Subcutaneous abdominal adipose tissue (tissue), 5 donors: ENCODE data around the gene ZNF628.

Experiments
- H3K27ac ChIP-seq: one replicate; pipeline ENCODE4 v1.7.0; 2013; ENCODE audit warnings: low read depth, mild to moderate bottlenecking, inconsistent platforms, low read length, moderate library complexity
- H3K27me3 ChIP-seq, 5 donors: one replicate each; pipeline ENCODE4 v1.7.0; 2013; ENCODE audit warnings: low read length in 5 of 5, inconsistent platforms in 1 of 5; ENCODE audit not compliant: control insufficient read depth in 5 of 5, insufficient read depth in 4 of 5
- H3K36me3 ChIP-seq, 5 donors: one replicate each; pipeline ENCODE4 v1.7.0; 2013; ENCODE audit warnings: low read length in 5 of 5; ENCODE audit not compliant: control insufficient read depth in 5 of 5, insufficient read depth in 5 of 5
- H3K4me1 ChIP-seq, 5 donors: one replicate each; pipeline ENCODE4 v1.7.0; 2013; ENCODE audit warnings: low read length in 5 of 5, mild to moderate bottlenecking in 3 of 5, moderate library complexity in 1 of 5; ENCODE audit not compliant: control insufficient read depth in 5 of 5, insufficient read depth in 5 of 5
- H3K4me3 ChIP-seq, 5 donors: one replicate each; pipeline ENCODE4 v1.7.0; 2013; ENCODE audit warnings: low read length in 5 of 5, low read depth in 1 of 5
- H3K9ac ChIP-seq, 5 donors: one replicate each; pipeline ENCODE4 v1.7.0; 2013; ENCODE audit warnings: low read length in 5 of 5, mild to moderate bottlenecking in 4 of 5, moderate library complexity in 3 of 5
- H3K9me3 ChIP-seq, 5 donors: one replicate each; pipeline ENCODE4 v1.7.0; 2013; ENCODE audit warnings: low read length in 5 of 5; ENCODE audit not compliant: control insufficient read depth in 5 of 5
- donor health status: healthy.
- donor health status: healthy.
- donor health status: healthy.
- donor health status: healthy.
- donor health status: healthy.

The ZNF628 gene

DNA sequence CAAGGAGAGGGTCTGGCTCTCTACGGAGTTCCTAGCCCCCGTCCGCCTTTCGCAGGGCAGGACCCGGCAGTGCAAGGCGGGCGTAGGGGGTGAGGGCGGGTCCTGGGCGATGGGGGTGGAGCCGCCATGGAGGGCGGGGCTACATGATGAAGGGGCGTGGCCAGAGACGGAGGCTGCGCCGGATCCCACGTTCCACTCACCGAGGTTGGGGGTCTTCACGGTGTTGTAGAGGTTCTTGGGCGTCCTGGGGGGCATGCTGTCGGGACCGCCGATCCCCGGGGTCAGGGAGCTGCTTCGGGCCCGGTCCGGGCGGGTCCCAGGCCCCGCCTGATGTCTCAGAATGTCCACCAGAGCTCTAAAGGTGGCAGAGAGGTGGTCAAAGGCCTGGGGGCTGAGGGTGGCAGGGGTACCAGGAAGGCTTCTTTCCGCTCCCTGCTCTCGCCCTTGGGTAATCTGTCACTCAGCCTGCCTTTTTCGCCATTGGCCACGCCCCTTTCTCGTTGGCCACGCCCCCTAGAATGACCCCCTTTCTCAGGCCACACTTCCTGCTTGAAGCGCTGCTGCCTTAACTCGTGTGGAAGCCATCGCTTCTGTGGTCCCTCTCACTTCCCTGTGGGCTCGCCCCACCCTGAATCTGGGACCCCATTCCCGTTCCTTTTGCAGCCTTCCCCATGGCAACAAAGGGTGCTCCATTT is 35.9 kb upstream of the ZNF628 start:
- H3K4me3 ChIP-seq = no peak overlapping the region
- H3K27ac ChIP-seq = no peak overlapping the region
- peaks cover 0 to 4% (median 0%) of the 10 kb centered on the region in 5 donors for H3K9me3 ChIP-seq
- no peak overlapping the region for H3K9ac ChIP-seq
- H3K27me3 ChIP-seq = peaks cover 38 to 73% (median 63%) of the 10 kb centered on the region in 5 donors
- no peaks in the 10 kb centered on the region for H3K36me3 ChIP-seq
- peaks cover 0 to 20% (median 6%) of the 10 kb centered on the region in 5 donors for H3K4me1 ChIP-seq

- Histone ChIP-seq H3K4me3 (no peak overlapping the region), H3K36me3 (no peaks in the 10 kb centered on the region), H3K27me3 (peaks cover 38 to 73% (median 63%) of the 10 kb centered on the region in 5 donors), H3K9ac (no peak overlapping the region), H3K9me3 (peaks cover 0 to 4% (median 0%) of the 10 kb centered on the region in 5 donors), H3K27ac (no peak overlapping the region), H3K4me1 (peaks cover 0 to 20% (median 6%) of the 10 kb centered on the region in 5 donors)
Observed at GRCh38 chr19:55441319-55441691, 35.1 kb upstream of the ZNF628 start.

DNA sequence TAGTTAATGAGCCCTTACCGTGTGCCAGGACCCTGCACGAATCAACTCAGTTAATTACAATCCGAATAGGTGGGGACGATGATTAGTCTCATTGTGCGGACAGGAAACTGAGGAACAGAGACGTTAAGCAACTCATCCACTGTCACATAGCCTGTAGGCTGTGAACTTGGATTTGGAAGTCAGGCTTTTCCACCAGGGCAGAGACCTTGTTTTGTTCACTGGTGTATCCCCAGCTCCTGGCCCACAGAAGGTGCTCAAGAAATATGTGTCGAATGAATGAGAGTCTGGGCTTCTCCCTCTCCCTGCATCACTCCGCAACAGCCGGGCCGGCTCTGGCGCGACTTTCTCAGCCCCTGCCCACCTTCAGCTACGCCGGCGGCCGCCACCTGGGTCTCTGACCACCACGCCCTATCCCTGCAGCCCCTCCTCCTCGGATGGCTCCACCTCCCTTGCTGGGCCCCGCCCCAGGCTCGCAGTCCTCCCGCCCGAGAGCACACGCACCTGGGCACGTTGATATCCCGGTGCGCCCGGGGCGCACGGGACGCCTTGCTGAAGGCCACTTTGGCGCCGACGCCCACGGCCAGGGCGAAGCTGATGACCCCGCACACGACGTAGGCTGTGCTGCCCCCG is 34.6 kb upstream of the ZNF628 start:
- Histone ChIP-seq H3K4me1 (peaks cover 0 to 20% (median 6%) of the 10 kb centered on the region in 5 donors), H3K27me3 (peaks cover 38 to 72% (median 63%) of the 10 kb centered on the region in 5 donors), H3K4me3 (no peak overlapping the region), H3K27ac (no peak overlapping the region), H3K36me3 (no peaks in the 10 kb centered on the region), H3K9ac (no peak overlapping the region), H3K9me3 (peaks cover 0 to 4% (median 0%) of the 10 kb centered on the region in 5 donors)

GRCh38 chr19:55442372-55442961 is 34.0 kb upstream of the ZNF628 start:
- Histone ChIP-seq H3K4me1 (peaks cover 0 to 20% (median 6%) of the 10 kb centered on the region in 5 donors), H3K4me3 (no peak overlapping the region), H3K36me3 (no peaks in the 10 kb centered on the region)

GRCh38 chr19:55443045-55443823 is 33.2 kb upstream of the ZNF628 start, which contains the start of gene SHISA7:
SHISA7 (minus strand) TSS chr19:55443300; CDS start chr19:55442863, 437 bp downstream.
- H3K27ac ChIP-seq = no peak within 1 kb of the TSS
- H3K4me3 ChIP-seq = no peak within 1 kb of the TSS
- H3K27me3 ChIP-seq = peaks cover 38 to 71% (median 67%) of the 10 kb centered on the region in 5 donors
- no peaks in the 10 kb centered on the region for H3K36me3 ChIP-seq
- no peak within 1 kb of the TSS for H3K9ac ChIP-seq
- peaks cover 0 to 4% (median 0%) of the 10 kb centered on the region in 5 donors for H3K9me3 ChIP-seq
- H3K4me1 ChIP-seq = peaks cover 0 to 20% (median 6%) of the 10 kb centered on the region in 5 donors

More at GRCh38 chr19:55442372-55442961, 34.0 kb upstream of the ZNF628 start:
- Histone ChIP-seq H3K27me3 (peaks cover 38 to 75% (median 65%) of the 10 kb centered on the region in 5 donors), H3K9me3 (peaks cover 0 to 4% (median 0%) of the 10 kb centered on the region in 5 donors), H3K9ac (no peak overlapping the region), H3K27ac (no peak overlapping the region)

DNA sequence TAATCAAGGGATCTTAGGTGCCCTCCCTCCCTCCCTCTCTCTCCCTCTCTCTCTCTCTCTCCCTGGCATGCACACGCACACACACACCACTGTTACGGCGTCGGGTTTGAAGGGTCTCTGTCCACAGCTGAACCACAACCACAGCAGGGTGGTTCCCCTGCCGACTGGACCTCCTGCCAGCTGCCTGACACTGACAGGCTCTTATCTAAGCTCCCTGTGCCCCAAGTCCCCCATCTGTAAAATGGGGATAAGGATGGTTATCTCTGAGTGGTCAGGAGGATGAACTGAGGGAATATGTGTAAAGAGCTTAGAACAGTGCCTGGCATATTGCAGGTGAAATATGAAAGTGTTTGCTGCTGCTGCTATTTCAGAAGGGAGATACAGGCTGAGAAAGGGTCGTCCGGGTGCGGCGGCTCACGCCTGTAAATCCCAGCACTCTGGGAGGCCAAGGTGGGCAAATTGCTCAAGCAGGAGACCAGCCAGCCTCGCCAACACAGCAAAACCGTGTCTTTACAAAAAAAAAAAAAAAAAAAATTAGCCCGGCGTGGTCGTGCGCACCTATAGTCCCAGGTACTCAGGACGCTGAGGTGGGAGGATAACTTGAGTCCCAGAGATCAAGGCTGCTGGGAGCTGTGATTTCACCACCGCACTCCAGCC is 32.5 kb upstream of the ZNF628 start:
- Histone ChIP-seq H3K36me3 (no peaks in the 10 kb centered on the region), H3K9ac (no peak overlapping the region), H3K27ac (no peak overlapping the region), H3K4me1 (peaks cover 0 to 20% (median 6%) of the 10 kb centered on the region in 5 donors), H3K27me3 (peaks cover 36 to 65% (median 63%) of the 10 kb centered on the region in 5 donors), H3K4me3 (no peak overlapping the region), H3K9me3 (peaks cover 0 to 2% (median 0%) of the 10 kb centered on the region in 5 donors)

DNA sequence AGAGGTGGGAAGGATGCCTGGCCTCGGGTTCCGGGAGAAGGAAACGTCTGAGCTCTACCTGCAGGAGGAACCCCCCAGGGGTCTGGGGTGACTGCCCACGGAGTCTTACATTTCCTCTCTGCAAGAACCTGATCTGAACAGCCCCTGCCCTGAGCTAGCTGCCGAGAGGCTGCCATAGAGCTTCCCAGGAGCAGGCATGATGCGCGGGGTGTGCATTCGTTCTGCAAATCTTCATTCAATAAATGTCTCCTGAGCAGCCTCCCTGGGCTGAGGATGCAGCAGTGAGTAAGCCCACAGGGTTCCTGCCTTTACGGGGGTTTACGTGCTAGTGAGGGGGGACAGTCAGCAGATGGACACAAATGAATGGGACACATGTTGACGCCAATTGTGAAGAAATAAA is 31.8 kb upstream of the ZNF628 start:
- Histone ChIP-seq H3K4me3 (no peak overlapping the region), H3K9me3 (no peaks in the 10 kb centered on the region), H3K27me3 (peaks cover 35 to 65% (median 63%) of the 10 kb centered on the region in 5 donors), H3K27ac (no peak overlapping the region), H3K36me3 (no peaks in the 10 kb centered on the region), H3K4me1 (peaks cover 0 to 20% (median 6%) of the 10 kb centered on the region in 5 donors), H3K9ac (no peak overlapping the region)

DNA sequence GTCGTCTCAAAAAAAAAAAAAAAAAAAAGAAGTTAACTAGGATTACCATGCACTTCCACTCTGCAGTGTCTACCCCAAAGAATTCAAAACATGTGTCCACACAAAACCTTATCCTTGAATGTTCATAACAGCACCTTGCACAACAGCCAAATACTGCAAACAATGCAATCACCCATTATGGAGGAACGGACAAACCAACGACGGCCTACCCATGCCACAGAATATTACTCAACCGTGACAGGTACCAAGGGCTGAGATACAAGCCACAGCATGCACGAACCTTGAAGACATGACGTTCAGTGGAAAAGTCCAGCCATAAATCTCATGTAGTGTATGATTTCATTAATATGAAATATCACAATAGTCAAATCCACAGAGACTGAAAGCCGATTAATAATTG is 30.4 kb upstream of the ZNF628 start:
- H3K9ac ChIP-seq = no peak overlapping the region
- H3K27ac ChIP-seq = no peak overlapping the region
- no peaks in the 10 kb centered on the region for H3K9me3 ChIP-seq
- no peaks in the 10 kb centered on the region for H3K36me3 ChIP-seq
- peaks cover 0 to 10% (median 5%) of the 10 kb centered on the region in 5 donors for H3K4me1 ChIP-seq
- no peak overlapping the region for H3K4me3 ChIP-seq
- peaks cover 27 to 62% (median 58%) of the 10 kb centered on the region in 5 donors for H3K27me3 ChIP-seq

DNA sequence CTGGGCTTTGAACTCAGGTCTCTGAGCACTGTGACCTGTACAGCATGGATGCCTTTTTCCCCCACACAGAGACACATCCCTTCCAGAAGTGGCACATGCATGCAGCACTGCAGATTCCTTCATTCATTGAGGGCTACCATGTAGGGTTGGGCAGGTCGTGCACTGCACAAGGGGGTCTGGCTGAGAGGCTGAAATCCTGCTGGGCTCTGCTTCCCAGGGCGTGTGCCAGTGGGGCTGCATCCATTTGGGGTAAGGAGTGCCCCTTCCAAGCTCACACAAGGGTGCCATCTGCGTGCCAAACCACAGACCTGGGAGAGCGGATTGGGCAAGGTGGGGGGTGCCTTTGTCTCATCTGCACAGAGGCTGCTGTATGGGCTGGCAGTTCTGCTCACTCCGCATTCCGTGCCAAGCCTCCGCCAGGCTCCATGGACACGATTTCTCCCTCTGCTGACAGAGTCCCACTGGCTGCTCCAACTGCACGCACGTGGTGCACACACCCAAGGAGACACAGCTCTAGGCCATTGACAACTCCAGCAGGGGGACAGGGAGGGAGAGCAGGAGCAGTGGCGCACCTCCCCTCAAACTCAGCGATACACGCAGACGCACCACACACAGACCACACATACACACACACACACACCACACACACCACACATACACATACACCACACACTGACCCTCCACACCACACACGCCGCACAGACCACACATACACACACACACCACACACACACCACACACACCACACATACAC is 28.8 kb upstream of the ZNF628 start:
- no peaks in the 10 kb centered on the region for H3K36me3 ChIP-seq
- no peak overlapping the region for H3K4me3 ChIP-seq
- no peak overlapping the region for H3K27ac ChIP-seq
- peaks cover 25 to 61% (median 54%) of the 10 kb centered on the region in 5 donors for H3K27me3 ChIP-seq
- no peak overlapping the region for H3K9ac ChIP-seq
- H3K4me1 ChIP-seq = peaks cover 0 to 10% (median 9%) of the 10 kb centered on the region in 5 donors
- H3K9me3 ChIP-seq = no peaks in the 10 kb centered on the region
